GM19452 (cell line): ENCODE data around the gene FOXP1.

Experiments used
- ATAC-seq: cut with Tn5 transposase; IDR thresholded peaks from one replicate; pipeline ENCODE4 v1.9.1; 2021; ENCODE audit not compliant: unreplicated experiment

The FOXP1 gene

GRCh38 chr3:71316066-71316777 is 267.3 kb downstream of the FOXP1 start:
- no peak for ATAC-seq

GRCh38 chr3:71315431-71315830 is 268.1 kb downstream of the FOXP1 start:
- ATAC-seq: no peak

GRCh38 chr3:71313844-71314243 is 269.7 kb downstream of the FOXP1 start:
- ATAC-seq: no peak

GRCh38 chr3:71312461-71312860 is 271.1 kb downstream of the FOXP1 start:
- no peak for ATAC-seq

GRCh38 chr3:71311661-71312046 is 271.9 kb downstream of the FOXP1 start:
- ATAC-seq: no peak

- ATAC-seq: no peak
These were observed 272.4 kb downstream of the FOXP1 start for GRCh38 chr3:71310980-71311660.

GRCh38 chr3:71310359-71310979 is 273.1 kb downstream of the FOXP1 start:
- no peak for ATAC-seq

GRCh38 chr3:71309886-71310285 is 273.6 kb downstream of the FOXP1 start:
- ATAC-seq: no peak

- ATAC-seq: no peak
These were observed 274.2 kb downstream of the FOXP1 start for GRCh38 chr3:71309342-71309741.

GRCh38 chr3:71308836-71309235 is 274.7 kb downstream of the FOXP1 start:
- ATAC-seq: no peak

GRCh38 chr3:71307991-71308697 is 275.4 kb downstream of the FOXP1 start:
- no peak for ATAC-seq

GRCh38 chr3:71305231-71306206 is 278.0 kb downstream of the FOXP1 start:
- ATAC-seq: no peak

GRCh38 chr3:71304684-71305083 is 278.8 kb downstream of the FOXP1 start:
- ATAC-seq: no peak

- ATAC-seq: no peak
These were observed 279.3 kb downstream of the FOXP1 start for GRCh38 chr3:71304247-71304646.

GRCh38 chr3:71303627-71304200 is 279.8 kb downstream of the FOXP1 start:
- ATAC-seq: no peak

GRCh38 chr3:71302604-71303003 is 280.9 kb downstream of the FOXP1 start:
- ATAC-seq: no peak

GRCh38 chr3:71300951-71301393 is 282.6 kb downstream of the FOXP1 start:
- no peak for ATAC-seq

GRCh38 chr3:71299160-71299559 is 284.4 kb downstream of the FOXP1 start:
- no peak for ATAC-seq

- ATAC-seq: no peak
These were observed 288.6 kb downstream of the FOXP1 start for GRCh38 chr3:71294919-71295318.

GRCh38 chr3:71290301-71290700 is 293.2 kb downstream of the FOXP1 start:
- no peak for ATAC-seq
